Measurements from ENCODE around the gene CTAGE8. TPM values are rescaled to one million over a fixed set of nuclear protein-coding genes. Genes with fewer than 3 reads are reported as not detected.
"Not testable (repeated sequence)": the region's sequence is repeated elsewhere in the genome, so short reads cannot be mapped to it uniquely, and the experiment has no call there.

CTAGE8 gene
- total RNA-seq, 3 donors from 2014 or later, result 0.14 to 0.53 (median 0.29) TPM

GRCh38 chr7:144282490-144282889 is 13.4 kb upstream of the CTAGE8 start:
- not testable (repeated sequence) for H3K36me3 Mint-ChIP-seq (ENCODE audit: insufficient read depth); H3K27me3 Mint-ChIP-seq (ENCODE audit: low read depth); H3K4me3 Mint-ChIP-seq; H3K4me1 Mint-ChIP-seq (ENCODE audit: low read depth); ATAC-seq; H3K9me3 Mint-ChIP-seq; DNase-seq

DNA sequence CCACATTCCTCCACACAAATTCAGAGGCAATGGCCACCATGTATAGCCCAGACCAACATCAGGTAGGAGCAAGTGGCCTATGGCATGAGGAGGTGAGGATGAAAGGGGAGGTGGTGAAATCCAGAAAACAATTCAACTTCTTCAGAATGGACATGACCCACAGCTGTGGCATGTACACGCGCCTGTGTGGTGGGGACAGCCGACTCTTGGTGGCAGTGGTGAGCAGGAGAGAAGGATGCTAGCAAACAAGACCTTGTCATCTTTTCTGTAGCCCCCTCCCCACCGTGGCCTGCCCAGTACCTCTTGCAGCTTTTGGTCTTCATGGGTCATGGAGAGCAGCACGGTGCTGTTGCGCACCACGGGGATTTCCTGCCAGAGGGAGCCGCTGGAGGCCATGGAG is 12.9 kb upstream of the CTAGE8 start:
- DNase-seq; H3K9me3 Mint-ChIP-seq; H3K27me3 Mint-ChIP-seq (ENCODE audit: low read depth); H3K4me3 Mint-ChIP-seq; H3K36me3 Mint-ChIP-seq (ENCODE audit: insufficient read depth); ATAC-seq; H3K4me1 Mint-ChIP-seq (ENCODE audit: low read depth): not testable (repeated sequence)

DNA sequence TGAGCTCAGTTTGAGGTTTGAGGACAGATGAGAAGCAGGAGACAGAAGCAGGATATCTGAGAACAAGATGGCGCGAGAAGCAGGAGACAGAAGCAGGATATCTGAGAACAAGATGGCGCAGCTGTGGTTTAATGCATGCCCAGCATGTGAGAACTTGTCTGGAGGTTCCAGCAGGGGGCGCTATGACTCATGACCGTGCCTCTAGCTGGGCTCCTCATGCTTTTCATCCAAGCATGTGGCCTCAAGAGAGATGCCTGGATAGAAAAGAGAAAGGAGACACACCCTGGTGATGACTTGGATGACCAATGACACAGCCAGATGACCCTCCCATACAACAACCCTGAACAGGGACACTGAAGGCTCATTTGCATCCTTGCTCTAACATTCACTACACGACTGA is 10.9 kb upstream of the CTAGE8 start:
- not testable (repeated sequence) for H3K27me3 Mint-ChIP-seq (ENCODE audit: low read depth); ATAC-seq; H3K36me3 Mint-ChIP-seq (ENCODE audit: insufficient read depth); H3K9me3 Mint-ChIP-seq; H3K4me1 Mint-ChIP-seq (ENCODE audit: low read depth); DNase-seq; H3K4me3 Mint-ChIP-seq

GRCh38 chr7:144275281-144275680 is 6.2 kb upstream of the CTAGE8 start:
- H3K4me3 Mint-ChIP-seq; ATAC-seq; H3K9me3 Mint-ChIP-seq; H3K4me1 Mint-ChIP-seq (ENCODE audit: low read depth); H3K36me3 Mint-ChIP-seq (ENCODE audit: insufficient read depth); DNase-seq; H3K27me3 Mint-ChIP-seq (ENCODE audit: low read depth): not testable (repeated sequence)

GRCh38 chr7:144264692-144265091 is 4.4 kb downstream of the CTAGE8 start, which contains the start of gene OR2A7:
Gene OR2A7, minus strand, starts transcription at chr7:144264792. Its CDS starts 5,164 bp downstream, at chr7:144259628.
- not testable (repeated sequence) for H3K9me3 Mint-ChIP-seq; DNase-seq; H3K4me3 Mint-ChIP-seq; H3K27me3 Mint-ChIP-seq (ENCODE audit: low read depth); H3K4me1 Mint-ChIP-seq (ENCODE audit: low read depth); ATAC-seq; H3K36me3 Mint-ChIP-seq (ENCODE audit: insufficient read depth)

- not testable (repeated sequence) for H3K4me1 Mint-ChIP-seq (ENCODE audit: low read depth); H3K9me3 Mint-ChIP-seq; H3K27me3 Mint-ChIP-seq (ENCODE audit: low read depth); H3K36me3 Mint-ChIP-seq (ENCODE audit: insufficient read depth); H3K4me3 Mint-ChIP-seq; ATAC-seq; DNase-seq
Measured at GRCh38 chr7:144262128-144262527, 7.0 kb downstream of the CTAGE8 start.

DNA sequence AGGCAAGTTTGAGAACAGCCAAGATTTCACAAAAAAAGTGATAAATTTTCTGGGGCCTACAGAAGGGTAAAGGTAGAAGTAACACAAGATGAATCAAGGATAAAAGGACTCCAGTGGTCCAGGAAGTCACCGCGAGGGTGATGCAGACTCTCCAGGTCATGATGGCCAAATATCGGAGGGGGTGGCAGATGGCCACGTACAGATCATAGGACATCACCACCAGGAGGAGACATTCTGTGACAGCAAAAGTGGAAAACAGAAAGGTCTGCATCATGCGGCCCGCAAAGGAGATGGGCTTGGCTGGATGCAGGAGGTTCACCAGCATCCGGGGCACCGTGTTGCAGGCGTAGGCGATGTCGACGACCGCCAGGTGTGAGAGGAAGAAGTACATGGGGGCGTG is 10.0 kb downstream of the CTAGE8 start:
- not testable (repeated sequence) for H3K4me3 Mint-ChIP-seq; ATAC-seq; H3K27me3 Mint-ChIP-seq (ENCODE audit: low read depth); H3K4me1 Mint-ChIP-seq (ENCODE audit: low read depth); H3K9me3 Mint-ChIP-seq; H3K36me3 Mint-ChIP-seq (ENCODE audit: insufficient read depth); DNase-seq

DNA sequence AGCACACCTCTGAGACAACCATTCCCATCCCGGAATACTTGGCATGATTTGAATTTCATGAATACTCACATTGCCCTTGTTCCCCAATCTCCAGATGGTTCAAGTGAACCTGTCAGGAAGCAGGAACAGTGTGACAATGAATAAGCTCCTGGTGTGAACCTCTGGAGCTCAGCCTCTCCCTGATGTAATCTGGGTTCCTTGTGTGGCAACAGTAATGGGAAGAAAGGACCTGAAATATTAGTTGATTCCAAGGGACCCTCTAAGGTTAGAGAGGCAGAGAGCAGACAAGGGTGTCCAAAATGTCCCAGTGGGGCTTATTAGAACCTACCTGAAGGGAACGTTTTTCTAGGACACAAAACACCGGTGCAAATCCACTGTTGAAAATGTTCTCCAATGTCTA is 13.0 kb downstream of the CTAGE8 start:
- Mint-ChIP-seq H3K4me1 (ENCODE audit: low read depth) (no peaks in the 10 kb centered on the region), H3K27me3 (ENCODE audit: low read depth) (no peaks in the 10 kb centered on the region), H3K36me3 (ENCODE audit: insufficient read depth) (peaks cover 2% of the 10 kb centered on the region), H3K4me3 (no peak overlapping the region), H3K9me3 (no peaks in the 10 kb centered on the region)
- DNase-seq (no peak), ATAC-seq (no peak)

DNA sequence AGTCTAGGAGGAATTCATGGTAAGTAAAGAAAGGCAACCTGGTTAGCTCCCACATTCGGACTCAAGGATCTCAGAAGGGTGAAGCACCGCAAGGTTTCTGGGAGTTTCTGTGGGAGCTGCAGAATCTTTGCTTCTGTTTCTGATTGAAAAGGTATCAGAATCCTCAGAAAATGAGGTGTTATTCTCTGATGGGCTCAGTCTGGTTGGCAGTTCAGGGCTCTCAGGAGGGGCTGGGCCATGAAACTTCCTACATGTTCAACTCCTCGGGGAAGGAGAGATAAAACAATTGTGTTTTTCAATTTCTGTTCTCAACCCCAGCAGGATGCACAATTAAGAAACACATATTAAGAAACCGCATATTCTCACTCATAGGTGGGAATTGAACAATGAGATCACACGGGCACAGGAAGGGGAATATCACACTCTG is 13.6 kb downstream of the CTAGE8 start:
- DNase-seq (no peak), ATAC-seq (no peak)
- Mint-ChIP-seq H3K9me3 (no peaks in the 10 kb centered on the region), H3K27me3 (ENCODE audit: low read depth) (no peaks in the 10 kb centered on the region), H3K4me1 (ENCODE audit: low read depth) (no peaks in the 10 kb centered on the region), H3K36me3 (ENCODE audit: insufficient read depth) (peaks cover 2% of the 10 kb centered on the region), H3K4me3 (no peak overlapping the region)

DNA sequence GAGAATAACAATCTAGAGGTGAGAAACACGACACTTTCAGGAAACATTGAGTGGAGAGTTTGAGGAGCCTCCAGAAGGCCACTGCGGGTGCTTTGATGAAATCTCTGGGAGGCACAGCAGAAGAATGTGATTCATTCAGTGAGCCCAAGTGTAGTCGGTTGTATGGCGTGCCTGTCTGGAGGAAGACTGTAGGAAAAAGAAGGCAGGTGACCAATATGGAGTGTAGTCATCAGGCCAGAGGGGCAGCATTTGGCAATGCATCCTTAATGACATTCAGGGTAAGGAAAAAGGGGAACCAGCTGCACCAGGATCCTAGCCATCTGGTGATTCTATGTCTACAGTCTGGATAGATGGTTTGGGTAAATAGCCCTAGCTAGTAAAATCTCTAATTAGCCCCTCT is 16.8 kb downstream of the CTAGE8 start:
- H3K4me1 Mint-ChIP-seq (ENCODE audit: low read depth); H3K4me3 Mint-ChIP-seq; H3K9me3 Mint-ChIP-seq; H3K36me3 Mint-ChIP-seq (ENCODE audit: insufficient read depth); DNase-seq; ATAC-seq; H3K27me3 Mint-ChIP-seq (ENCODE audit: low read depth): not testable (repeated sequence)

GRCh38 chr7:144247674-144248330 is 21.3 kb downstream of the CTAGE8 start:
- H3K27me3 Mint-ChIP-seq (ENCODE audit: low read depth); H3K9me3 Mint-ChIP-seq; H3K4me1 Mint-ChIP-seq (ENCODE audit: low read depth); DNase-seq; H3K4me3 Mint-ChIP-seq; ATAC-seq; H3K36me3 Mint-ChIP-seq (ENCODE audit: insufficient read depth): not testable (repeated sequence)

GRCh38 chr7:144246967-144247366 is 22.1 kb downstream of the CTAGE8 start:
- H3K4me1 Mint-ChIP-seq (ENCODE audit: low read depth); H3K36me3 Mint-ChIP-seq (ENCODE audit: insufficient read depth); ATAC-seq: not testable (repeated sequence)

DNA sequence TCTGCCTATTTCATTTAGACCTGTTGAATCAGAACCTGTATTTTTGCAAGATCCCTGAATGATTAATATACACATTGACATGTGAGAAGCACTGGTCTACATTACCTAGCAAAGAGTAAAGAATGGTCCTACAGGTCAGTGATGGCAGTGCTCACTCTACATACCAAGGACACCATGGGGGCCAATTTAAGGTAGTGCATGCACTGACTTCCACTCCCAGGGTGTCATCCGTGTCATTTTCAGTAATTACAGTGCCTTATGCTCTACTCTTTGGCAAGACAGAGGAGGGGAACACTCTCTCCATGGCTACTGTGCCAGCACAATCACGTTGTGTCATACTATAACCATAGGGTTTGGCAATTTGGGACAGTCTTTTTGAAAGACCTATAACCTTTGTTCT is 23.7 kb downstream of the CTAGE8 start:
- H3K36me3 Mint-ChIP-seq (ENCODE audit: insufficient read depth); ATAC-seq; DNase-seq; H3K27me3 Mint-ChIP-seq (ENCODE audit: low read depth); H3K4me1 Mint-ChIP-seq (ENCODE audit: low read depth); H3K9me3 Mint-ChIP-seq; H3K4me3 Mint-ChIP-seq: not testable (repeated sequence)

More at GRCh38 chr7:144246967-144247366, 22.1 kb downstream of the CTAGE8 start:
- H3K4me3 Mint-ChIP-seq; DNase-seq; H3K9me3 Mint-ChIP-seq; H3K27me3 Mint-ChIP-seq (ENCODE audit: low read depth): not testable (repeated sequence)

- not testable (repeated sequence) for ATAC-seq; H3K27me3 Mint-ChIP-seq (ENCODE audit: low read depth); H3K4me3 Mint-ChIP-seq; H3K9me3 Mint-ChIP-seq; H3K4me1 Mint-ChIP-seq (ENCODE audit: low read depth); DNase-seq; H3K36me3 Mint-ChIP-seq (ENCODE audit: insufficient read depth)
Measured at GRCh38 chr7:144239365-144239764, 29.7 kb downstream of the CTAGE8 start, which contains the start of gene OR2A42. Gene OR2A42, minus strand, starts transcription at chr7:144239605. Its CDS starts 6,762 bp downstream, at chr7:144232843.

- H3K27me3 Mint-ChIP-seq (ENCODE audit: low read depth); H3K4me1 Mint-ChIP-seq (ENCODE audit: low read depth); H3K9me3 Mint-ChIP-seq; H3K36me3 Mint-ChIP-seq (ENCODE audit: insufficient read depth); H3K4me3 Mint-ChIP-seq; DNase-seq; ATAC-seq: not testable (repeated sequence)
Measured at GRCh38 chr7:144238530-144239082, 30.5 kb downstream of the CTAGE8 start.
